H1 (cell line): Measurements from ENCODE around the gene GRIFIN. TPM values are rescaled to one million over a fixed set of nuclear protein-coding genes. Genes with fewer than 3 reads are reported as not detected.
A peak's percentile ranks its signal among the peaks of the same experiment; 100 is the strongest.

ENCODE experiments used
- CTCF ChIA-PET: fragments of 300-600 bp; sonication (Branson Sonifier 250); formaldehyde crosslinking; loops from one replicate; lab custom pipeline; 2021; ENCODE audit not compliant: partially characterized antibody; lab: Charles Lee
- POLR2A ChIA-PET: fragments of 300-600 bp; sonication (Branson Sonifier 250); formaldehyde crosslinking; loops from one replicate; lab custom pipeline; 2021; ENCODE audit warnings: inconsistent platforms; ENCODE audit not compliant: partially characterized antibody; lab: Charles Lee
- DNase-seq, 2 experiments: peaks; one replicate each; pipeline versions ENCODE4 v3.0.0 to v3.0.0-alpha.2; 2010 to 2022; ENCODE audit warnings: low spot score in 2 of 2, low read depth in 1 of 2, mixed read lengths in 1 of 2
- FAIRE-seq: peaks from 2 replicates; lab custom pipeline; 2011; peaks lifted over from hg19 to GRCh38; lab: Jason Lieb, UNC
- H2AFZ ChIP-seq: 2 replicates; pipeline ENCODE4 v1.8.1; 2012; ENCODE audit warnings: low read length, inconsistent platforms
- H2AK5ac ChIP-seq: 2 replicates; pipeline ENCODE4 v1.6.1; 2013; ENCODE audit warnings: low read depth, low read length
- H2BK120ac ChIP-seq: replicated peaks from 2 replicates; pipeline ENCODE3; 2013; ENCODE audit warnings: low read depth, low read length, inconsistent platforms
- H2BK12ac ChIP-seq: 2 replicates; pipeline ENCODE4 v1.6.1; 2013; ENCODE audit warnings: low read depth, low read length
- H2BK15ac ChIP-seq: 2 replicates; pipeline ENCODE4 v1.6.1; 2013; ENCODE audit warnings: low read length
- H2BK20ac ChIP-seq: 2 replicates; pipeline ENCODE4 v1.6.1; 2013; ENCODE audit warnings: low read length
- H2BK5ac ChIP-seq: 2 replicates; pipeline ENCODE4 v1.6.1; 2013; ENCODE audit warnings: low read depth, low read length
- H3K14ac ChIP-seq: 2 replicates; pipeline ENCODE4 v1.6.1; 2013; ENCODE audit warnings: inconsistent platforms; ENCODE audit not compliant: insufficient read length
- H3K18ac ChIP-seq: 2 replicates; pipeline ENCODE4 v1.6.1; 2013; ENCODE audit warnings: low read length; ENCODE audit errors: extremely low read depth
- H3K23ac ChIP-seq: 2 replicates; pipeline ENCODE4 v1.6.1; 2013; ENCODE audit warnings: inconsistent platforms; ENCODE audit not compliant: insufficient read length
- H3K23me2 ChIP-seq: 2 replicates; pipeline ENCODE4 v1.6.1; 2013; ENCODE audit warnings: low read depth, low read length
- H3K27ac ChIP-seq: 2 replicates; pipeline ENCODE4 v1.6.1; 2011; ENCODE audit warnings: low read depth, low read length, inconsistent platforms
- H3K27me3 ChIP-seq, 4 experiments: replicated peaks in 1 of 4; 1 replicate in 1 of 4; 2 replicates in 3 of 4; pipeline versions ENCODE4 v1.6.1 to v1.8.1; 2011 to 2013; ENCODE audit warnings: low read length in 3 of 4, mild to moderate bottlenecking in 3 of 4, inconsistent platforms in 2 of 4, mixed read lengths in 2 of 4, moderate library complexity in 1 of 4; ENCODE audit not compliant: control insufficient read depth in 3 of 4, insufficient read depth in 3 of 4; ENCODE audit errors: extremely low read depth in 1 of 4
- H3K36me3 ChIP-seq, 4 experiments: 2 replicates each; pipeline versions ENCODE4 v1.6.1 to v1.8.1; 2011 to 2013; ENCODE audit warnings: mild to moderate bottlenecking in 4 of 4, low read length in 3 of 4, moderate library complexity in 2 of 4, control low read depth in 1 of 4, inconsistent platforms in 1 of 4; ENCODE audit not compliant: insufficient read depth in 4 of 4, control insufficient read depth in 2 of 4
- H3K4ac ChIP-seq: replicated peaks from 2 replicates; pipeline ENCODE3; 2013; ENCODE audit warnings: low read length, low read depth, mixed read lengths, inconsistent platforms; ENCODE audit not compliant: insufficient read length
- H3K4me1 ChIP-seq, 4 experiments: replicated peaks in 1 of 4; 1 replicate in 1 of 4; 2 replicates in 3 of 4; pipeline versions ENCODE4 v1.6.1 to v1.8.1; 2011 to 2013; ENCODE audit warnings: low read length in 3 of 4, inconsistent platforms in 2 of 4, mixed read lengths in 1 of 4; ENCODE audit not compliant: insufficient read depth in 4 of 4, control insufficient read depth in 3 of 4
- H3K4me2 ChIP-seq, 2 experiments: 2 replicates each; pipeline versions ENCODE4 v1.6.1 to v1.8.1; 2011 to 2013; ENCODE audit warnings: low read depth in 2 of 2, low read length in 2 of 2, control low read depth in 1 of 2, inconsistent platforms in 1 of 2, mild to moderate bottlenecking in 1 of 2; ENCODE audit not compliant: insufficient read depth in 1 of 2
- H3K4me3 ChIP-seq, 4 experiments: fragments of 200-600, 300-600 bp in 1 of 4; sonication (generic), shearing (Covaris generic), sonication (Bioruptor Twin) in 1 of 4; 2 replicates each; pipeline versions ENCODE4 v1.5.1 to v1.8.1; 2011 to 2016; ENCODE audit warnings: low read length in 4 of 4, low read depth in 3 of 4, control low read depth in 2 of 4, inconsistent platforms in 2 of 4, mild to moderate bottlenecking in 2 of 4, mixed read lengths in 1 of 4, moderate library complexity in 1 of 4; ENCODE audit not compliant: insufficient read depth in 2 of 4; ENCODE audit errors: extremely low read depth in 1 of 4
- H3K56ac ChIP-seq: replicated peaks from 2 replicates; pipeline ENCODE3; 2013; ENCODE audit warnings: low read depth, mild to moderate bottlenecking, mixed read lengths, low read length, inconsistent platforms; ENCODE audit not compliant: insufficient read length
- H3K79me1 ChIP-seq: 2 replicates; pipeline ENCODE4 v1.6.1; 2013; ENCODE audit warnings: low read depth, low read length, control low read depth
- H3K79me2 ChIP-seq, 2 experiments: 2 replicates each; pipeline versions ENCODE4 v1.6.1 to v1.8.1; 2012 to 2013; ENCODE audit warnings: low read length in 2 of 2, mild to moderate bottlenecking in 2 of 2, inconsistent platforms in 1 of 2; ENCODE audit not compliant: insufficient read depth in 2 of 2, control insufficient read depth in 1 of 2
- H3K9ac ChIP-seq, 4 experiments: replicated peaks in 1 of 4; 1 replicate in 1 of 4; 2 replicates in 3 of 4; pipeline versions ENCODE4 v1.6.1 to v1.8.1; 2011 to 2013; ENCODE audit warnings: low read depth in 3 of 4, low read length in 3 of 4, control low read depth in 2 of 4, mild to moderate bottlenecking in 2 of 4, moderate library complexity in 2 of 4, inconsistent platforms in 1 of 4; ENCODE audit errors: extremely low read depth in 1 of 4
- H3K9me3 ChIP-seq, 2 experiments: 2 replicates each; pipeline versions ENCODE4 v1.6.1 to v1.8.1; 2012 to 2013; ENCODE audit warnings: mild to moderate bottlenecking in 2 of 2, moderate library complexity in 2 of 2, control low read depth in 1 of 2, inconsistent platforms in 1 of 2, low read depth in 1 of 2, low read length in 1 of 2, mixed read lengths in 1 of 2; ENCODE audit not compliant: insufficient read depth in 2 of 2
- H4K20me1 ChIP-seq, 2 experiments: replicated peaks in 1 of 2; 2 replicates each; pipeline versions ENCODE3 to v1.8.1; 2011 to 2013; ENCODE audit warnings: inconsistent platforms in 2 of 2, low read length in 2 of 2, mild to moderate bottlenecking in 1 of 2; ENCODE audit not compliant: insufficient read depth in 2 of 2, control insufficient read depth in 1 of 2
- H4K5ac ChIP-seq: 2 replicates; pipeline ENCODE4 v1.6.1; 2013; ENCODE audit warnings: low read length, low read depth, mixed read lengths, inconsistent platforms; ENCODE audit not compliant: insufficient read length
- H4K8ac ChIP-seq: 2 replicates; pipeline ENCODE4 v1.8.0; 2013; ENCODE audit warnings: mild to moderate bottlenecking, moderate library complexity, low read length, inconsistent platforms; ENCODE audit not compliant: insufficient read depth; ENCODE audit errors: extremely low read depth
- H4K91ac ChIP-seq: replicated peaks from 2 replicates; pipeline ENCODE3; 2013; ENCODE audit warnings: low read length, mixed read lengths, inconsistent platforms; ENCODE audit not compliant: insufficient read length
- CEBPB ChIP-seq: IDR thresholded peaks from 2 replicates; pipeline ENCODE4 v1.6.1; 2012; ENCODE audit warnings: low read depth, low read length
- CREB1 ChIP-seq: IDR thresholded peaks from 2 replicates; pipeline ENCODE4 v1.6.1; 2012; ENCODE audit warnings: inconsistent platforms
- KDM1A ChIP-seq: fragments of 200-600, 300-600 bp; sonication (generic); IDR thresholded peaks from 2 replicates; pipeline ENCODE4 v1.7.1; 2016; ENCODE audit warnings: mild to moderate bottlenecking, low read length, borderline replicate concordance
- NRF1 ChIP-seq: IDR thresholded peaks from 2 replicates; pipeline ENCODE4 v1.6.1; 2011; ENCODE audit warnings: mild to moderate bottlenecking, low read depth, low read length, improper control_type of control experiment
- PHF8 ChIP-seq: fragments of 200-600 bp; sonication (generic); conservative IDR thresholded peaks from 2 replicates; pipeline ENCODE4 v1.7.1; 2012; ENCODE audit warnings: low read depth, mild to moderate bottlenecking, inconsistent platforms, low read length, moderate library complexity
- POLR2A ChIP-seq, 2 experiments: IDR thresholded peaks; 1 replicate in 1 of 2; 2 replicates in 1 of 2; pipeline ENCODE4 v1.6.1; 2011; ENCODE audit warnings: low read depth in 2 of 2, low read length in 2 of 2, mild to moderate bottlenecking in 2 of 2; ENCODE audit errors: control extremely low read depth in 1 of 2
- POLR2AphosphoS5 ChIP-seq: IDR thresholded peaks from 2 replicates; pipeline ENCODE4 v1.6.1; 2011; ENCODE audit warnings: low read depth, low read length
- SAP30 ChIP-seq: fragments of 300-600 bp; sonication (generic); IDR thresholded peaks from 2 replicates; pipeline ENCODE4 v1.7.1; 2012; ENCODE audit warnings: low read length, moderate library complexity, mild to moderate bottlenecking, inconsistent platforms; ENCODE audit not compliant: insufficient read depth, insufficient replicate concordance
- SP2 ChIP-seq: IDR thresholded peaks from 2 replicates; pipeline ENCODE4 v1.6.1; 2012; ENCODE audit warnings: mild to moderate bottlenecking, low read length, inconsistent platforms
- TAF1 ChIP-seq: IDR thresholded peaks from 2 replicates; pipeline ENCODE4 v1.6.1; 2011; ENCODE audit warnings: mild to moderate bottlenecking, low read depth, low read length
- TBP ChIP-seq: IDR thresholded peaks from 2 replicates; pipeline ENCODE4 v1.6.1; 2011; ENCODE audit warnings: low read depth, low read length, improper control_type of control experiment
- ZNF274 ChIP-seq: IDR thresholded peaks from 2 replicates; pipeline ENCODE4 v1.7.0; 2012; ENCODE audit warnings: low read length, borderline replicate concordance; ENCODE audit errors: extremely low read depth
- WGBS, 2 experiments: shearing (Covaris generic) in 1 of 2; methylation state at CpG; one replicate each; pipeline versions ENCODE4 v1.1.6 to v1.1.7; 2013 to 2015; ENCODE audit warnings: low lambda C conversion rate in 2 of 2, mixed read lengths in 2 of 2, inconsistent platforms in 1 of 2, low coverage in 1 of 2, missing lambda C conversion rate in 1 of 2; ENCODE audit not compliant: insufficient replicate concordance in 2 of 2, insufficient coverage in 1 of 2, insufficient read length in 1 of 2; ENCODE audit errors: extremely low coverage in 1 of 2, missing lambda C conversion rate in 1 of 2; 5-methylcytosine and 5-hydroxymethylcytosine counted together
- polyA plus RNA-seq, 7 experiments: library from polyadenylated mRNA; depleted of rRNA in 3 of 7; stranded (reverse) in 5 of 7; unstranded in 2 of 7; fragments of >200 nt in 5 of 7; fragments of 200-250 nt in 2 of 7; gene quantifications; 1 replicate in 5 of 7; 2 replicates in 1 of 7; 4 replicates in 1 of 7; pipeline versions ENCODE4 v1.2.1 to v1.2.3, GENCODE V29; 2011 to 2013; ENCODE audit warnings: missing spikeins in 2 of 7, mixed read lengths in 2 of 7
- total RNA-seq: library from RNA; stranded (reverse); fragmentation: NEBNext Ultra II Directional; extraction: Animal tissue kit (Norgen Biotek cat#: 25700); gene quantifications from 2 replicates; pipeline ENCODE4 v1.2.1, GENCODE V29; 2021

GRIFIN gene
- total and polyA plus RNA-seq, 2 of the 8 experiments (the other 6 are each of a cell fraction or from before 2014, with no cell fraction given), result not detected

DNA sequence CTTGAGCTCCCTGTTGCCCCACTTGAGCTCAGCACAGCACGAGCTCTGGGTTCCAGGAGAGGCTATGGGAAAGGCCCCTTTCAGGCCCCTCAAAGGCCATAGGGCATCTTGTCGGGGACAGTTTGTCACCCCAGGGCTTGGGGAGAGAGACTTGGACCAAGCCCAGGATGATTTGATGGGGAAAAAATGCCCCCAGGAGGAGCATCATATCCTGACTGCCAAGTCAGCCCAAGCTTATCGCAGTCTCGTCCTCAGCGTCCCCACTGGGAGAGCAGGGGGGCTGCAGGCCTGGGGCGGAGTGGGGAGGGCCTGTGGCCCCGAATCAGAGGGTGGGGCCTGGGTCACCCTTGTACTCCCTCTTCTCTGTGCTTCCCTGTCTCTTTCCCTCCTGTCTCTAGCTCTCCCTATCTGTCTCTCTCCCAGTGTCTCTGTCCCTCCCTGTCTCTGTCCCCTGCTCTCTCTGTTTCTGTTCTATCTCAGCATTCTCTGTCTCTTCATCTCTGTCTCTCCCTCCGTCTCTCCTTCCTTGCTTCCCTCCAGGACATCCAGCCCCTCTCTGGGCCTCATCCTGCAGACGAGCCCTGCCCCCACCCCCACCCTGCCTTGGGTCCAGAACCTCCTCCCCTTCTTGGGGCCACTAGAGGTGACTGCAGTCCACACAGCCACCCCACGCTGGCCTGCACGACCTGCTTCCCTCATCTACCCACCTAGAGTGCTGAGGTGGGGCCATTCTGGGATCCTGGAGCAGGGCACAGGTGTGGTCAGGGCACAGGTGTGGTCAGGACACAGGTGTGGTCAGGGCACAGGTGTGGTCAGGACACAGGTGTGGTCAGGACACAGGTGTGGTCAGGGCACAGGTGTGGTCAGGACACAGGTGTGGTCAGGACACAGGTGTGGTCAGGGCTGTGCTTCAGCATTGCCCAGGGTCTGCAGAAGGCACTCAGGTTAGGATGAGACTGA is 17.3 kb upstream of the GRIFIN start:
- Histone ChIP-seq H2BK120ac (no peak overlapping the region), H3K4me2 (no peak overlapping the region), H2BK15ac (0 out of 2 replicates have a peak overlapping the region, but pooled peaks have one; percentile 31), H3K79me2 (no peaks in the 10 kb centered on the region), H2AK5ac (no peak overlapping the region), H3K27ac (no peak overlapping the region), H3K9ac (no peak overlapping the region), H4K20me1 (no peaks in the 10 kb centered on the region), H3K23ac (no peak overlapping the region), H4K5ac (no peak overlapping the region), H2BK12ac (peak overlapping the region; percentile 63; the same call in 1 of the 2 replicates), H4K91ac (peak overlapping the region; percentile 38), H3K4me3 (no peak overlapping the region), H3K14ac (no peak overlapping the region), H3K27me3 (no peaks in the 10 kb centered on the region), H3K56ac (no peak overlapping the region), H3K79me1 (no peaks in the 10 kb centered on the region; the same call in 1 of the 2 replicates), H2AFZ (no peak overlapping the region), H4K8ac (peak overlapping the region; percentile 71; the same call in 1 of the 2 replicates), H3K4ac (no peak overlapping the region), H2BK20ac (0 out of 2 replicates have a peak overlapping the region, but pooled peaks have one; percentile 61), H3K4me1 (peaks cover 0 to 29% (median 18%) of the 10 kb centered on the region in 4 experiments; a peak in 6 of 7 replicates), H3K18ac (no peak overlapping the region; the same call in 1 of the 2 replicates), H2BK5ac (no peak overlapping the region; the same call in 1 of the 2 replicates), H3K9me3 (no peaks in the 10 kb centered on the region), H3K23me2 (peaks cover 16% of the 10 kb centered on the region; the same call in 1 of the 2 replicates), H3K36me3 (no peaks in the 10 kb centered on the region)
- POLR2A ChIA-PET, result interaction anchor here (0.6 to 1.0 kb wide), 4 partner anchors 13 to 202 kb away, joined by 3 to 5 read pairs (median 3); no protein-coding TSS in a partner anchor
- 91% methylated on average over 8 of the region's 11 CpGs; no CpG with 5 or more reads in 1 of the 2 experiments for WGBS, 2 experiments
- FAIRE-seq, result no peak
- DNase-seq, result no peak
- CTCF ChIA-PET, result interaction anchor here (0.8 to 2.8 kb wide), 5 partner anchors 15 to 213 kb away, joined by 3 to 11 read pairs (median 4); no protein-coding TSS in a partner anchor
- no peak for TF ChIP-seq KDM1A
- TF ChIP-seq SAP30, result no peak
- TF ChIP-seq PHF8, result no peak
- TF ChIP-seq SP2, result no peak
- no peak for TF ChIP-seq POLR2A (IDR thresholded peaks at IDR 0.05; ENCODE audit: control extremely low read depth in 1 of 2, low read depth in 2 of 2, low read length in 2 of 2)
- TF ChIP-seq CREB1, result no peak
- no peak for TF ChIP-seq CEBPB
- no peak for TF ChIP-seq TAF1
- no peak for TF ChIP-seq ZNF274
- TF ChIP-seq TBP, result no peak
- no peak for TF ChIP-seq NRF1
- TF ChIP-seq POLR2AphosphoS5, result no peak
